IMR-90 (cell line): ENCODE results near the gene HAS3. TPM values are rescaled to one million over a fixed set of nuclear protein-coding genes. Genes with fewer than 3 reads are reported as not detected.

Experiments used
- ATAC-seq: fragments of 200-7000 bp; cut with Tn5 transposase; 2 replicates; pipeline ENCODE4 v1.9.1; 2020; ENCODE audit warnings: low read depth, mild to moderate bottlenecking, moderate library complexity
- BruUV-seq: library from RNA; stranded (reverse); fragments of 400-500 nt; replicated peaks from 2 replicates; lab custom pipeline; 2021; lab: Mats Ljungman, UMichigan
- CTCF ChIA-PET: fragments of 300-600 bp; formaldehyde crosslinking; extraction: SDS; loops from one replicate; lab custom pipeline; 2021; ENCODE audit warnings: antibody characterized with exemption; lab: Yijun Ruan, JAX
- POLR2A ChIA-PET: fragments of 300-600 bp; sonication (Branson Sonifier 250); formaldehyde crosslinking; loops from one replicate; lab custom pipeline; 2022; ENCODE audit warnings: antibody characterized with exemption; ENCODE audit not compliant: unreplicated experiment; lab: Charles Lee
- DNase-seq: peaks from one replicate; pipeline ENCODE4 v3.0.0; 2013
- H2AFZ ChIP-seq: replicated peaks from 2 replicates; pipeline ENCODE3; 2013; ENCODE audit warnings: low read length, mild to moderate bottlenecking; ENCODE audit not compliant: poor library complexity
- H2AK5ac ChIP-seq: 2 replicates; pipeline ENCODE4 v1.6.1; 2013; ENCODE audit warnings: low read depth, low read length, inconsistent platforms
- H2AK9ac ChIP-seq: replicated peaks from 2 replicates; pipeline ENCODE3; 2013; ENCODE audit warnings: mild to moderate bottlenecking, low read depth, low read length, moderate library complexity; ENCODE audit not compliant: poor library complexity
- H2BK120ac ChIP-seq: 2 replicates; pipeline ENCODE4 v1.6.1; 2013; ENCODE audit warnings: low read depth, low read length, inconsistent platforms
- H2BK15ac ChIP-seq: 3 replicates; pipeline ENCODE4 v1.6.1; 2013; ENCODE audit warnings: low read depth, low read length, inconsistent platforms
- H2BK20ac ChIP-seq: 2 replicates; pipeline ENCODE4 v1.6.1; 2013; ENCODE audit warnings: low read depth, mild to moderate bottlenecking, inconsistent platforms, low read length, moderate library complexity
- H2BK5ac ChIP-seq: 2 replicates; pipeline ENCODE4 v1.6.1; 2013; ENCODE audit warnings: mild to moderate bottlenecking, low read depth, low read length, inconsistent platforms; ENCODE audit not compliant: poor library complexity, severe bottlenecking
- H3K14ac ChIP-seq: replicated peaks from 2 replicates; pipeline ENCODE4 v1.6.1; 2013; ENCODE audit warnings: low read depth, low read length, inconsistent platforms
- H3K18ac ChIP-seq: 2 replicates; pipeline ENCODE4 v1.6.1; 2013; ENCODE audit warnings: low read depth, low read length, control low read depth
- H3K23ac ChIP-seq: 2 replicates; pipeline ENCODE4 v1.6.1; 2013; ENCODE audit warnings: low read depth, low read length, inconsistent platforms
- H3K27ac ChIP-seq: 2 replicates; pipeline ENCODE4 v1.5.1; 2013; ENCODE audit warnings: mild to moderate bottlenecking, control low read depth, low read length; ENCODE audit not compliant: insufficient read depth
- H3K27me3 ChIP-seq: 2 replicates; pipeline ENCODE4 v1.6.1; 2013; ENCODE audit warnings: low read length; ENCODE audit not compliant: control insufficient read depth, insufficient read depth
- H3K36me3 ChIP-seq: 2 replicates; pipeline ENCODE4 v1.6.1; 2013; ENCODE audit warnings: low read length, mixed read lengths; ENCODE audit not compliant: control insufficient read depth, insufficient read depth
- H3K4ac ChIP-seq: 2 replicates; pipeline ENCODE4 v1.6.1; 2013; ENCODE audit warnings: low read depth, low read length, inconsistent platforms
- H3K4me1 ChIP-seq: 2 replicates; pipeline ENCODE4 v1.6.1; 2013; ENCODE audit warnings: low read length, mixed read lengths; ENCODE audit not compliant: control insufficient read depth, insufficient read depth
- H3K4me2 ChIP-seq: 2 replicates; pipeline ENCODE4 v1.6.1; 2013; ENCODE audit warnings: low read depth, mild to moderate bottlenecking, control low read depth, low read length, moderate library complexity
- H3K4me3 ChIP-seq: 2 replicates; pipeline ENCODE4 v1.5.1; 2013; ENCODE audit warnings: low read depth, mild to moderate bottlenecking, control low read depth, low read length, moderate library complexity; ENCODE audit not compliant: insufficient read depth
- H3K56ac ChIP-seq: 2 replicates; pipeline ENCODE4 v1.6.1; 2013; ENCODE audit warnings: low read length, inconsistent platforms; ENCODE audit not compliant: insufficient read depth; ENCODE audit errors: extremely low read depth
- H3K79me1 ChIP-seq, 2 experiments: 2 replicates each; pipeline ENCODE4 v1.6.1; 2013; ENCODE audit warnings: low read length in 2 of 2, inconsistent platforms in 1 of 2, low read depth in 1 of 2
- H3K9ac ChIP-seq: 2 replicates; pipeline ENCODE4 v1.6.1; 2013; ENCODE audit warnings: low read depth, low read length, control low read depth
- H3K9me1 ChIP-seq: 2 replicates; pipeline ENCODE4 v1.6.1; 2013; ENCODE audit warnings: low read length, inconsistent platforms; ENCODE audit not compliant: insufficient read depth
- H3K9me3 ChIP-seq: 2 replicates; pipeline ENCODE4 v1.6.1; 2013; ENCODE audit warnings: low read length; ENCODE audit not compliant: control insufficient read depth, insufficient read depth
- H4K20me1 ChIP-seq: 2 replicates; pipeline ENCODE4 v1.6.1; 2013; ENCODE audit warnings: low read length, inconsistent platforms; ENCODE audit not compliant: insufficient read depth
- H4K5ac ChIP-seq: 2 replicates; pipeline ENCODE4 v1.6.1; 2013; ENCODE audit warnings: mild to moderate bottlenecking, low read depth, low read length, control low read depth
- H4K8ac ChIP-seq, 2 experiments: 2 replicates each; pipeline ENCODE4 v1.6.1; 2013; ENCODE audit warnings: low read depth in 2 of 2, low read length in 2 of 2, control low read depth in 1 of 2, inconsistent platforms in 1 of 2
- H4K91ac ChIP-seq: 2 replicates; pipeline ENCODE4 v1.6.1; 2013; ENCODE audit warnings: low read depth, low read length, inconsistent platforms; ENCODE audit not compliant: insufficient read depth
- BHLHE40 ChIP-seq: fragments of 150-350 bp; IDR thresholded peaks from 2 replicates; pipeline ENCODE4 v1.6.1; 2016; ENCODE audit warnings: mild to moderate bottlenecking, low read depth, low read length
- CEBPB ChIP-seq: IDR thresholded peaks from 2 replicates; pipeline ENCODE4 v1.6.1; 2012; ENCODE audit warnings: low read depth, low read length, improper control_type of control experiment
- CHD1 ChIP-seq: IDR thresholded peaks from 2 replicates; pipeline ENCODE4 v1.6.1; 2012; ENCODE audit warnings: low read depth, low read length, improper control_type of control experiment
- FOS ChIP-seq: fragments of 150-350 bp; IDR thresholded peaks from 2 replicates; pipeline ENCODE4 v1.6.1; 2016; ENCODE audit warnings: low read depth, low read length
- MAFK ChIP-seq: IDR thresholded peaks from 2 replicates; pipeline ENCODE4 v1.6.1; 2012; ENCODE audit warnings: low read depth, low read length, improper control_type of control experiment
- MAZ ChIP-seq: IDR thresholded peaks from 2 replicates; pipeline ENCODE4 v1.6.1; 2012; ENCODE audit warnings: low read depth, mild to moderate bottlenecking, low read length, improper control_type of control experiment, moderate library complexity, borderline replicate concordance
- MXI1 ChIP-seq: IDR thresholded peaks from 2 replicates; pipeline ENCODE4 v1.6.1; 2012; ENCODE audit warnings: low read depth, mild to moderate bottlenecking, low read length, moderate library complexity, borderline replicate concordance
- NFE2L2 ChIP-seq: fragments of 150-350 bp; IDR thresholded peaks from 2 replicates; pipeline ENCODE4 v1.6.1; 2016; ENCODE audit warnings: low read depth, mild to moderate bottlenecking, low read length
- POLR2A ChIP-seq: IDR thresholded peaks from 2 replicates; pipeline ENCODE4 v1.6.1; 2012; ENCODE audit warnings: mild to moderate bottlenecking, low read depth, low read length
- RAD21 ChIP-seq: IDR thresholded peaks from 2 replicates; pipeline ENCODE4 v1.6.1; 2012; ENCODE audit warnings: low read length, improper control_type of control experiment
- RCOR1 ChIP-seq: IDR thresholded peaks from 2 replicates; pipeline ENCODE4 v1.6.1; 2012; ENCODE audit warnings: mild to moderate bottlenecking, low read length, improper control_type of control experiment; ENCODE audit not compliant: insufficient replicate concordance
- RFX5 ChIP-seq: IDR thresholded peaks from 2 replicates; pipeline ENCODE4 v1.8.0; 2012; ENCODE audit warnings: low read depth, mild to moderate bottlenecking, low read length, moderate library complexity
- SMC3 ChIP-seq: fragments of 150-350 bp; IDR thresholded peaks from 2 replicates; pipeline ENCODE4 v1.6.1; 2016; ENCODE audit warnings: low read depth, mild to moderate bottlenecking, antibody characterized with exemption, low read length, moderate library complexity
- WGBS, 2 experiments: methylation state at CpG; one replicate each; pipeline versions ENCODE4 v1.1.5 to v1.1.7; 2013; ENCODE audit warnings: missing lambda C conversion rate in 2 of 2; ENCODE audit not compliant: insufficient read length in 1 of 2; ENCODE audit errors: extremely low coverage in 2 of 2; 5-methylcytosine and 5-hydroxymethylcytosine counted together
- dilution Hi-C: fragments of 300-500 bp; cut with HindIII; formaldehyde crosslinking; loops from one replicate; pipeline ENCODE4 v1.14.3; 2018; ENCODE audit warnings: low sequenced_read_pairs; ENCODE audit not compliant: unreplicated experiment
- in situ Hi-C: fragments of 300-500 bp; cut with MboI; formaldehyde crosslinking; loops from 3 replicates; pipeline ENCODE4 v1.14.3; 2019; ENCODE audit warnings: low sequenced_read_pairs, inconsistent platforms, mixed read lengths
- intact Hi-C: fragments of 100-400 bp; cut with micrococcal nuclease; formaldehyde crosslinking; loops from 2 replicates; pipeline ENCODE4 v1.10.0; 2022
- polyA plus RNA-seq, 3 experiments: library from polyadenylated mRNA; depleted of rRNA; stranded (reverse); fragments of >200 nt; gene quantifications; 2 replicates each; pipeline ENCODE4 v1.2.3, GENCODE V29; 2012; ENCODE audit warnings: low replicate concordance in 1 of 3
- total RNA-seq: library from RNA; depleted of rRNA; stranded (reverse); fragments of >200 nt; gene quantifications from 2 replicates; pipeline ENCODE4 v1.2.3, GENCODE V29; 2012
- TF ChIP-seq, protein P1 (sequence below): fragments of 150-350 bp; IDR thresholded peaks from 2 replicates; pipeline ENCODE4 v1.6.1; 2016; ENCODE audit warnings: low read depth, mild to moderate bottlenecking, low read length, moderate library complexity, borderline replicate concordance
- TF ChIP-seq, protein P2 (sequence below): fragments of 150-350 bp; IDR thresholded peaks from 2 replicates; pipeline ENCODE4 v1.6.1; 2017; ENCODE audit warnings: mild to moderate bottlenecking, antibody characterized with exemption, low read length, low read depth
- TF ChIP-seq, protein P3 (sequence below): conservative IDR thresholded peaks from 2 replicates; pipeline ENCODE4 v1.5.1; 2012; ENCODE audit warnings: mild to moderate bottlenecking, low read depth, low read length, improper control_type of control experiment

The HAS3 gene
- total and polyA plus RNA-seq, 2 of the 4 experiments (the other 2 are of a cell fraction), result 0.36 to 0.97 TPM

DNA sequence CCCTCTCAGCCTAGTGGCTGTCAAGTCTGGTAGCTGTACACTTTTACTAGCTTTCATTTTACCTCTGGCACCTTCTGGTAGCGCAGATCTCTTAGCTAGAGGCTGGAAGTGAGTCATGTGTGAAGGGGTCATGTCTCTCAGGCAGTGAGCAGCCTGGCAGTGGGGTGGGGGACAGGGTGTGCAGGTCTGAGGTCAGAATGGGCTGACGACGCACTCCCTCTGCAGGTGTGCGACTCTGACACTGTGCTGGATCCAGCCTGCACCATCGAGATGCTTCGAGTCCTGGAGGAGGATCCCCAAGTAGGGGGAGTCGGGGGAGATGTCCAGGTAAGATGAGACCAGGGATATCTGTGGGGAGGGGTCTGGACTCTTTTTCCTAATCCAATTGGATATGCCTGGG lies 7.8 kb downstream of the HAS3 start:
- Histone ChIP-seq H3K4me3 (no peak overlapping the region), H3K14ac (no peak overlapping the region), H2BK15ac (no peak overlapping the region), H2BK20ac (no peak overlapping the region), H4K91ac (no peak overlapping the region), H3K9ac (no peak overlapping the region), H3K9me3 (no peaks in the 10 kb centered on the region), H4K20me1 (peaks cover 32% of the 10 kb centered on the region), H3K36me3 (peaks cover 39% of the 10 kb centered on the region), H3K27ac (no peak overlapping the region), H3K4me1 (no peaks in the 10 kb centered on the region), H3K18ac (no peak overlapping the region), H2BK120ac (no peak overlapping the region), H2AK9ac (no peak overlapping the region), H3K4ac (no peak overlapping the region), H3K56ac (no peak overlapping the region), H3K27me3 (no peaks in the 10 kb centered on the region), H3K4me2 (no peak overlapping the region), H3K23ac (no peak overlapping the region), H3K79me1 (peaks cover 13 to 45% of the 10 kb centered on the region in 2 experiments), H4K8ac (no peak overlapping the region), H4K5ac (no peak overlapping the region), H2AK5ac (no peak overlapping the region), H2BK5ac (no peak overlapping the region), H2AFZ (no peak overlapping the region), H3K9me1 (peaks cover 11% of the 10 kb centered on the region)
- in situ Hi-C loops (loop anchor here (10.0 kb wide), 2 partner anchors 138 to 408 kb away; no protein-coding TSS in a partner anchor), dilution Hi-C loops (no loop called here), intact Hi-C loops (no loop called here)
- no TSS peak for BruUV-seq
- no peak for DNase-seq
- POLR2A ChIA-PET, result no interaction called here
- WGBS, 2 experiments, result no CpG with 5 or more reads among the region's 7 CpGs
- CTCF ChIA-PET, result interaction anchor here (1.4 kb wide), 1 partner anchor 211 kb away, joined by 4 read pairs; no protein-coding TSS in a partner anchor
- no peak for ATAC-seq
- no peak for TF ChIP-seq MXI1
- TF ChIP-seq RAD21, result no peak
- no peak for TF ChIP-seq CEBPB
- TF ChIP-seq RFX5, result no peak
- no peak for TF ChIP-seq CHD1
- TF ChIP-seq MAFK, result no peak
- TF ChIP-seq, protein P1, sequence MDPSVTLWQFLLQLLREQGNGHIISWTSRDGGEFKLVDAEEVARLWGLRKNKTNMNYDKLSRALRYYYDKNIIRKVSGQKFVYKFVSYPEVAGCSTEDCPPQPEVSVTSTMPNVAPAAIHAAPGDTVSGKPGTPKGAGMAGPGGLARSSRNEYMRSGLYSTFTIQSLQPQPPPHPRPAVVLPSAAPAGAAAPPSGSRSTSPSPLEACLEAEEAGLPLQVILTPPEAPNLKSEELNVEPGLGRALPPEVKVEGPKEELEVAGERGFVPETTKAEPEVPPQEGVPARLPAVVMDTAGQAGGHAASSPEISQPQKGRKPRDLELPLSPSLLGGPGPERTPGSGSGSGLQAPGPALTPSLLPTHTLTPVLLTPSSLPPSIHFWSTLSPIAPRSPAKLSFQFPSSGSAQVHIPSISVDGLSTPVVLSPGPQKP, result no peak
- no peak for TF ChIP-seq POLR2A
- TF ChIP-seq, protein P2, sequence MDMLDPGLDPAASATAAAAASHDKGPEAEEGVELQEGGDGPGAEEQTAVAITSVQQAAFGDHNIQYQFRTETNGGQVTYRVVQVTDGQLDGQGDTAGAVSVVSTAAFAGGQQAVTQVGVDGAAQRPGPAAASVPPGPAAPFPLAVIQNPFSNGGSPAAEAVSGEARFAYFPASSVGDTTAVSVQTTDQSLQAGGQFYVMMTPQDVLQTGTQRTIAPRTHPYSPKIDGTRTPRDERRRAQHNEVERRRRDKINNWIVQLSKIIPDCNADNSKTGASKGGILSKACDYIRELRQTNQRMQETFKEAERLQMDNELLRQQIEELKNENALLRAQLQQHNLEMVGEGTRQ, result no peak
- TF ChIP-seq, protein P3, sequence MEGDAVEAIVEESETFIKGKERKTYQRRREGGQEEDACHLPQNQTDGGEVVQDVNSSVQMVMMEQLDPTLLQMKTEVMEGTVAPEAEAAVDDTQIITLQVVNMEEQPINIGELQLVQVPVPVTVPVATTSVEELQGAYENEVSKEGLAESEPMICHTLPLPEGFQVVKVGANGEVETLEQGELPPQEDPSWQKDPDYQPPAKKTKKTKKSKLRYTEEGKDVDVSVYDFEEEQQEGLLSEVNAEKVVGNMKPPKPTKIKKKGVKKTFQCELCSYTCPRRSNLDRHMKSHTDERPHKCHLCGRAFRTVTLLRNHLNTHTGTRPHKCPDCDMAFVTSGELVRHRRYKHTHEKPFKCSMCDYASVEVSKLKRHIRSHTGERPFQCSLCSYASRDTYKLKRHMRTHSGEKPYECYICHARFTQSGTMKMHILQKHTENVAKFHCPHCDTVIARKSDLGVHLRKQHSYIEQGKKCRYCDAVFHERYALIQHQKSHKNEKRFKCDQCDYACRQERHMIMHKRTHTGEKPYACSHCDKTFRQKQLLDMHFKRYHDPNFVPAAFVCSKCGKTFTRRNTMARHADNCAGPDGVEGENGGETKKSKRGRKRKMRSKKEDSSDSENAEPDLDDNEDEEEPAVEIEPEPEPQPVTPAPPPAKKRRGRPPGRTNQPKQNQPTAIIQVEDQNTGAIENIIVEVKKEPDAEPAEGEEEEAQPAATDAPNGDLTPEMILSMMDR, result no peak
- TF ChIP-seq MAZ, result no peak
- no peak for TF ChIP-seq FOS
- TF ChIP-seq BHLHE40, result no peak
- no peak for TF ChIP-seq RCOR1
- no peak for TF ChIP-seq NFE2L2
- TF ChIP-seq SMC3, result no peak
